HG02884 (cell line): Measurements from ENCODE around the gene GJA4.

ENCODE experiments used
- ATAC-seq: cut with Tn5 transposase; IDR thresholded peaks from one replicate; pipeline ENCODE4 v1.9.1; 2021; ENCODE audit warnings: mild to moderate bottlenecking, moderate library complexity; ENCODE audit not compliant: unreplicated experiment

GJA4 gene

GRCh38 chr1:34792868-34793727 is at the start of gene GJA4:
TSS of gene GJA4 (plus strand) at chr1:34792999. CDS start at chr1:34794214, 1,215 bp downstream.
- no peak for ATAC-seq

GRCh38 chr1:34743775-34744174 is 49.0 kb upstream of the GJA4 start:
- ATAC-seq: no peak

DNA sequence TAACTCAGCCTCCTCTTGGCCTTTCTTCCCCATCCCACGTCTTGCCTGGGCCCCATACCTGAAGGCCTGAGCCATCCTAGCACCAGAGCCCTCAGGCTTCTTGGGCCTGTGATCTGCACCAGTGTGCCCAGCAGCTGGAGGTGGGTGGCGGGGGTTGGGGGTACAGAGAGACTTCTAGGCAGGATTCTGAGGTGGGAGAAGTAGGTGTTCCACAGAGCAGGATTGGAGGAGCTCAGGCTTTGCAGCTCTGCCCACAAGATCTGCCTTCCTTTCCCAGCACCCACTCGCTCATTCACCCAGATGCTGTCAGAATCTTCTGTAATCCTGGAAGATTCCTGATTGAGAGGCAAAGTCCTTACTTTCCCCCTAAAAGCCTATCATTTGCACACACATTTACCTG is 47.9 kb upstream of the GJA4 start:
- no peak for ATAC-seq

DNA sequence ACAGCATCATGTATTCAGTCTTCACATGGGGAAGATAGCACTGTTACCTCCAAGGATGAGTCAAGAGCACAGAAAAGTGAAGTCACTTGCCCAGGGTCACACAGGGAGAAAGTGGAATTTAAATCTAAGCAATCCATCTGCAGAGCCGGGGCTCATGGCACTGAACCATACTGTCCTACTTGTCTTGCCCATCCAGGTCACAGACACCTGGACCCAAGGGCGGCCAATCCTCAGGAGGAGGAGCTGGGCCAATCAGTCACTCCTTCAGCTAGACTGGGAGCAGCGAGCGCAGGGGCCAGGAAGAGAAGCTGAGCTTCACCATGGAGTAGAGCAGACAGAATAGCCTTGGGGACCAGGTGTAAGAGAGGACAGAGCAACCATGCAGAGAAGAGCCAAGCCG is 47.1 kb upstream of the GJA4 start:
- ATAC-seq: no peak

DNA sequence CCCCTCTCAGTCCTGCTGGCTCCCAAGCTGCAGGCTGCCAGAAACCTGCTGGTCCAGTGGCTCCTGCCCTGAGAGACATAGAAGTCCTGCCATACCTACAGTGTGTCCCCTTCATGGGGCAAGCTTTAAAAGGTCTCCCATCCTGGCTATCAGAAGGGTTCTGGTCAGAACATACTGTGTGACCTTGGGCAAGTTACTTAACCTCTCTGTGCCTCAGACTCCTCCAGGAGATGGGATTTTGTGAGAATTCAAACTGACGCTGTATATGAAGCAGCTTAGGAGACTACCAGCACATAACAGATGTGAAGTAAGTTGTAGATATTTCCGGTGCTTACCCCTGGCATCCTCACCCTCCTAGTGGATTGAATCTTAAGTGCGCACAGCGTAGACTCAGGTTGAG is 46.7 kb upstream of the GJA4 start:
- ATAC-seq: no peak

DNA sequence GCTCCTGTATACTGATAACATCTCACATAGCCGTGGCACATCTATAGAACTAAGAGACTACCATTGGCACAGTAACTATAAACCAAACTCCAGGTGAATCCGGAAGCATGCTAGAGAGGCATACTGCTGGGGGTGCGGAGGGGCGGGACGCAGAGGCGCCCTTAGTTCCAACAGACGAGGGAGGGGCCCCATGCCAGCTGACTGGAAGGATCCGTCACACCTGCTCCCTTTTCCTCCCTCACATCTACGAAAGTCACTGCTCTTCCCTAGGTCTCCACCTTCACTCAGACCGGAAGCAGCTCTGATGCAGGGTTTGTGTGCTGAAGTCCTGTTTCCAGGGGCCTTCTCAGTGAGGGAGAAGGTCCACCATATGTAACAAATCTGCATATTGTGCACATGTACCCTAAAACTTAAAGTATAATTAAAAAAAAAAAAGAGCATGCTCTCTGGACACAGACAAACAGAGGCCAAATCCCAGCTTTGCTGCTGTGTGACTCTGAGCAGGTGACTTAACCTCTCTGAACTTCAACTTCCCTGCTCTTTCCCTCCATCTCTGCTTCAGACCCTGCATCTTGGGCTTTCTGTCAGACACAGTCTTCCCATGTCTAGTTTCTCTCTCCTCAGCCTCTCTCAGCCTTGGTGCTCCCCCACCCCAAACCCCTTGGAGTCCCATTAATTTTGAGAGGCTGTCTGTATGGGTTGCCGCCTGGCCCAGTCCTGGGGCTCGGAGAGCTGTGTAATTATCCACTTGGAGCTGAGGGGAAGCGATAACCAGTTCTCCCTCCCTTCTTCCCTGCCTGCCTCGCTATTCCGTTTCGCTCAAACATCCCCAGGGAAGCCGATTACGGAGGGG is 45.8 kb upstream of the GJA4 start:
- ATAC-seq: no peak

GRCh38 chr1:34747638-34747941 is 45.2 kb upstream of the GJA4 start:
- ATAC-seq: no peak

DNA sequence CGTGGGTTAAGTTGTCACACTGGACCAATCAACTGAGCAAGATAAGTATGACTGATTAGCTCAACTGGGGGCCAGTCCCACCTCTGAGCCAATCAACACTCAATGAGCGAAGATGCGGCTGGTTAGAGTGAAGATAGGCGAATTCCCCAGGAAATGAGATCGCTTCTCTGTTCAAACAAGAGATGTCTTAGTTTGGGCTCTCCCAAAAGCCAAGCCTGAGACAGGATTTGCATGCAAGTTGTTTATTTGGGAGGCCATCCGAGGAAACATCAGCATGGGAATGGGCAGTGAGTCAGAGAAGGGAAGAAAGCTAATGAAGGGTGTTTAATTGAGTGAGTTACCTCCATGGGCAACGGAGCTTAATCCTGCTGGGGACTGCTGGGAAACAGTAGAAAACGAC is 42.8 kb upstream of the GJA4 start:
- no peak for ATAC-seq

DNA sequence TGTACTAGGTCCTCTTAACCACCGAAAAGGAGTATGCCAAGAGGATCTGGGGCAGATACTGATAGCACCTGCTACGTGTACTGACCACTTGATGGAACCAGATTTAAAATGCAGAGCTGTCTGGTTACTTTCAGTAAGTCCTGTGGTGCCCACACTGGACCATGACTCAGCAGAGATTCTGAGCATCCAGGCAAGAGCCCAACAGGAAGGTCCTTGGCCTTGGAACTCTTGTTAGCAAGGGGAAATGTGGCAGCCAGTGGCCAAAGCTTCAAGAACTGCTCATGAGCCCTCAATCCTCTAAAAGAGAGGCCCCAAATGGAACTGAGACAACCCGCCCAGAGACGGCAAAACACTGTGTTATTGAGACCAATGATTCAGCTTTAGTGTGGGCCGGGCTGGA is 42.2 kb upstream of the GJA4 start:
- no peak for ATAC-seq

- no peak for ATAC-seq
These were observed 39.6 kb upstream of the GJA4 start for GRCh38 chr1:34753163-34753562.

GRCh38 chr1:34754964-34755637 is 37.7 kb upstream of the GJA4 start, which contains the start of gene GJB5:
TSS of gene GJB5 (plus strand) at chr1:34755047. CDS start at chr1:34757331, 2,284 bp downstream.
- no peak for ATAC-seq

DNA sequence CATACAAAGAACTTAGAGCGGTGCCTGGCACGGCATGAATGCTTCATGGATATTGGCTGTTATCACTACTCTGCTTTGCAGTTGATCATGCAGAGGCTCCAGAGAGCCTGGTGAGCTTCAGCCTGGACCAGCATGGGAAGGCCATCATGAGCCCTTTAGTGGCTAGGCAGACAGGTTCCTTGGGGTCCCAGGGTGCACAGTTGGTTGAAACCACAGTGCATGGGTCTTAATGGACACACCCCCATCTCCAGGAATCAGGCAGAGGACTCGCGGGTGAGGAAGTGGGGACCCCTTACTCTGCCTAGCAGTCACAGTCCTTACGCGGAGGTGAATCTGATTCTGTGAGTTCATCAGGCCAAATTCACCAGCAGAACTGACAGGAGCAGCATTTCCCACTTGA is 36.8 kb upstream of the GJA4 start:
- no peak for ATAC-seq

- ATAC-seq: no peak
These were observed 35.4 kb upstream of the GJA4 start for GRCh38 chr1:34757386-34757785.

GRCh38 chr1:34758751-34759150 is 34.0 kb upstream of the GJA4 start:
- no peak for ATAC-seq

GRCh38 chr1:34759503-34760357 is 33.1 kb upstream of the GJA4 start, which contains the start of gene GJB4:
TSS of gene GJB4 (plus strand) at chr1:34759740. CDS start at chr1:34761255, 1,515 bp downstream.
- ATAC-seq: no peak

- ATAC-seq: no peak
These were observed 31.5 kb upstream of the GJA4 start for GRCh38 chr1:34761176-34761761.

GRCh38 chr1:34761776-34762307 is 31.0 kb upstream of the GJA4 start:
- no peak for ATAC-seq

- ATAC-seq: no peak
These were observed 30.2 kb upstream of the GJA4 start for GRCh38 chr1:34762474-34763141.

DNA sequence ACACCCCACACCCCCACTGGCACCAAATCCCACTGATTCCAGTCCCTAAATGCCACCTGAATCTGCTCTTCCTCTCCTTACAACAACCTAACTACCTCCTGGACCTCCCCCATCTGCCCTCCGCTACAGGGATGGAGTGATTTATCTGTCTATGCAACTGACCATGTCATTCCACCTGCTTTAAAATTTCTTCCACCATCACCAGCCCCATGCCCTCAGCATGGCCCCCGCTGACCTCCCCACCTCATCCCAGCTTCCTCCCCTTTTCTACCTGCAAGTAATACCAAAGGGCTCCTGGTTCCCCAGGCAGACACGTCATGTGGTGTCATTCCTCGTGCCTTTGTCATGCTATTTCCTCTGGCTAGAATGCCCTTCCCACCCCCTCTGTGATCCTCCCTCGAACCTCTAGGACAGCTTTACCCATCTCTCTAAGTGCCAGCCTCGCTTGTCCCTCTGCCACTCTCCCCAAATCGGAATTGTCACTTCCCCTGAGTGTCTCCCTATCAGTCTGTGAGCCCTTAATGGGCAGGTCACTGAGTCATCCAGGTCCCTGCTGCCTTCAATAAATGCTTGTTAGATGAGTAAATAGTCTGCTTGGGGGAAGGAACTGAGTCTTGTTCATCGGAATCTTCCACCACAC is 29.5 kb upstream of the GJA4 start:
- ATAC-seq: no peak
